CD4-positive, alpha-beta T cell treated with Interleukin-4 for 4 hours (primary cell): ENCODE data around the gene ALG1.
"Not testable (repeated sequence)": the region's sequence is repeated elsewhere in the genome, so short reads cannot be mapped to it uniquely, and the experiment has no call there.

Experiments
- DNase-seq: peaks from one replicate; pipeline ENCODE4 v3.0.0-alpha.2; 2020

ALG1 gene, protein sequence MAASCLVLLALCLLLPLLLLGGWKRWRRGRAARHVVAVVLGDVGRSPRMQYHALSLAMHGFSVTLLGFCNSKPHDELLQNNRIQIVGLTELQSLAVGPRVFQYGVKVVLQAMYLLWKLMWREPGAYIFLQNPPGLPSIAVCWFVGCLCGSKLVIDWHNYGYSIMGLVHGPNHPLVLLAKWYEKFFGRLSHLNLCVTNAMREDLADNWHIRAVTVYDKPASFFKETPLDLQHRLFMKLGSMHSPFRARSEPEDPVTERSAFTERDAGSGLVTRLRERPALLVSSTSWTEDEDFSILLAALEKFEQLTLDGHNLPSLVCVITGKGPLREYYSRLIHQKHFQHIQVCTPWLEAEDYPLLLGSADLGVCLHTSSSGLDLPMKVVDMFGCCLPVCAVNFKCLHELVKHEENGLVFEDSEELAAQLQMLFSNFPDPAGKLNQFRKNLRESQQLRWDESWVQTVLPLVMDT

DNA sequence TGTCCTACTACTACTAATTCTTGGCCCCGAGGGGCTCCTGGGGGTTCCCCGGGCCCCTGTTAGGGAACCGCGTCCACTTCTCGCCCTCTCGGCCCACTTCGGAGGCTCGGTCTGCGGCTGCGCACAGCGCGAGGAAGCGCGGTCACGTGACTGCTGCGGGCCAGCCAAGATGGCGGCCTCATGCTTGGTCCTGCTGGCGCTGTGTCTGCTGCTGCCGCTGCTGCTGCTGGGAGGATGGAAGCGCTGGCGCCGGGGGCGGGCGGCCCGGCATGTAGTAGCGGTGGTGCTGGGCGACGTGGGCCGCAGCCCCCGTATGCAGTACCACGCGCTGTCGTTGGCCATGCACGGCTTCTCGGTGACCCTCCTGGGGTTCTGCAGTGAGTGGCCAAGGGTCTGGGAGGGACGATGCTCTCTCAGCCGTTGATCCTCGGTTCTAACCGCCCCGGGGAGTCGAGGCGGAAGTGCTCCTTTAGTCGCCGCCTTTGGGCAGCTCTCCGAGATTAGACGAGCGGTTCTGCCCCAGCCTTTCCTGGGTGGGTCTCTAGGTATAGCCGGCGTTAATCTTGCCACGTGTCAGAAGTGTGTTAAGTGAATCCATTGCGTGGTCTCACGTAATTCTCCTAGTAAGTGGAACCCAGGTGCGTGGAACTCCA, at the start of gene ALG1:
ALG1 (plus strand) TSS at position 163 of the 653 bp plus-strand sequence; CDS start at position 170, 7 bp downstream.
- DNase-seq, result peak; percentile 89

DNA sequence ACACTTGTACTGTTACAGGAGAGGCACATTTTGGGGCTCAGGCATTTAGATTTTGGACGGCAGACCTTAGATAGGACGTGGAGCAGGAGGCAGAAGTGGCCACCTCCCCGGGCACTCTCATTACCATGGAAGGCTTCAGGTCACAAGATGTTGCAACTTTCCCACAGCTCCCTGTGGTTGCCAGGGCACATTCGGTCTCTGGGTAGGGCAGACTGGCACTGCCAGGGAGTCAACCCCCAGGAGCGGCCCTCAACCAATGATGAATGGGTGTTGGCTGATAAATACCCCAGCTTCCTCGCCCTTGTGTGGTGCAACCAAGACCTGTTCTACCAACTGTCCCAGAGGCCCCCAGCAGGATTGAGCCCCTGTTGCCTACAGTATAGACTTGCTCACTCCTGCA, 49.1 kb upstream of the ALG1 start:
- DNase-seq, result no peak

DNA sequence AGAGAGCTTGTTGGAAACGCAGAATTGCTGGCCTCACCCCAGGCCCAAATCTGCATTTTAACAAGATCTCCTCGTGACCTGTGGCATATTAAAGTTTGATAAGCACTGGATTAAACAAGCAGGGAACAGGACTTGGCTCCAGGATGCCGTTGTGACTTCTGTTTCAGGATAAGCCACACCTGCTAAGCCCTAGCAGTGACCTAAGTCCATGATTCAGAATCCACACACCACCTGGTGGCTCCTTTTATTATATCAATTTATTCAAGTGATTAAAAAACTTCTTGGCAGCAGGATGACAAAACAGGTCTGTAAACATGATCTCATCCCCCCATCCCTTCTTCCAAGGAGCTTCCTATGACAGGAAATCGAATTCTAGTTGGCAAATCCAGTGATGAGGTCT, 47.0 kb upstream of the ALG1 start:
- DNase-seq, result no peak

DNA sequence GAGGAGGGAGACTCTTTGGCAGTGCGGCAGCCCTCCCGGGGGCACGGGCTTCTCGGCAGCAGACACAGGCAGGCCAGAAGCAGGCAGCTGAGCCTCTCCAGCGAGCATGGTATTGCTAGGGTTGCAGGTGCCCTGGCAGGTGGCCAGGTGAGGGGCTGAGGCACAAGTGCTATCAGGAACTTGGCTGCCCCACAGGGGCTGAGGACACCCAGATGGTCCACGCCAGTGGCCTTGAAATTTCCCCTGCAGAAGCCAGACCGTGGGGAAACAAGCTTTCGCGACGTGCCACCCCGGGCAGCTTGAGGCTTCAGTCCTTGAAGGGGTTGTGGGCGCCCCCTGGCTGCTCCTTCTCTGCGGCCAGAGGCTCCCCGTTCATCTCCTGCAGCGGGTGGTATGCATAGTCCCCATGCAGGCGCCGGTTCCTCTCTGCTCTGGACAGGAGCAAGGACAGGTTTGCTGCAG, 46.4 kb upstream of the ALG1 start:
- no peak for DNase-seq

DNA sequence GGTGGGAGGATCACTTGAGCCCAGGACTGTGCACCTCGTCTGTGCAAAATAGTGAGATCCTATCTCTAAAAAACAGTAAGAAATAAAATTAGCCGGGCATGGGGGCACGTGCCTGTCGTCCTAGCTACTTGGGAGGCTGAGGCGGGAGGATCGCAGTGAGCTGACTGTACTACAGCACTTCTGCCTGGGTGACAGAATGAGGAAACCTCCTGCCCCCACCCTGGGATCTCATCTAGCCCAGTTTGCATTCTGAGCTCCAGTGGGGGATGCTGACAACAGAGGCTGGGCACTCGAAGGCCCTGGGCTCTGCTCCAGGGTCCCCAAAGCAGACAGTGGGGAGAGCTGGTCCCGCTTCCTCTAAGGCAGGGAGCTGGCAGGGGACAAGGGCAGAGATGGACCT, 45.0 kb upstream of the ALG1 start:
- DNase-seq, result no peak

DNA sequence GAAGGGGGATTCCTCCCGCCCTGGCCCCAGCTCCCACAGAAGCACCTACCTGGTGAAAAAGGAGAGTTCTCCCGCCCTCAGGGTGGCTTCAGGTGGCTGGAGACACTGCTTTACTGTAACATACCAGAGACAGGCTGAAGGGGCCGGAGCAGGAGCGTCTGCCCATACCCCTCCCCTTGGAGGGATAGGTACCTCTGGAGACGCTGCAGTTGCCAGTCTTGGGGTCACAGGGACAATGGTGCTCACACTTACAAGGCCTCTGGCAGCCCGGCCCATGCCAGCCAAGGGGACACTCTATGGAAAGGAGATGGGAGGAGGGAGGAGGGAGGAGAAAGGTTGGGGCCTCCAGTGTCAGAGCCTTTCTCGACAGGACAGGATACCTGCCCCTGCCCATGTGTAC, 44.6 kb upstream of the ALG1 start:
- no peak for DNase-seq

DNA sequence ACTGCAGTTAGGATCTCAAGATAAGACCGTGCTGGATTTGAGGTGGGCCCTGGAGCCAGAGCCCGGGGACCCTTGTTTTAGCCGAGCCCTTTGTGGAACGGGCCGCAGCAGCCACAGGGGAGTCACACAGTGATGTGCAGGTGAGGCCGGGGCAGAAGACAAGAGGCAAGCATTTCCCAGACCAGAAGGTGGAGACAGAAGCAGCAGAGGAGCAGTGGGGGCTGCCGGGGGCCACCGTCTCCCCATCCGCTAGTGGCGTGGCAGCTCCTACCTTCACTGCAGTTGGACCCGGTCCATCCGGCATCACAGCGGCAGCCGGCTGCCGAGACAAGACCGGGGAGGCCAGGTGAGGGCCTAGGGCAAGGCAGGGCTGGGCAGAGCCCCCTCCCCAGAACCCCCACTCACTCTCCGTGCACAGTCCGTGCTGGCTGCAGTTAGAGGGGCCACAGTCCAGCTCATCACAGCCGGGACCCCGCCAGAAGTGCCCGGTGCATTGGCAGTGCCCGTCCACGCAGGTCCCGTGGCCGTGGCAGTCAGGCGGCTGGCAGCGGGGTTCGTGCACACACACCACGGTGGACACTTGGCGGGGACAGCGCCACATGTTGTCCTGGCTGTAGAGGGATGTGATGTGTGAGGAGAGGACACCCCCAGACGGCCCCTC, 43.9 kb upstream of the ALG1 start:
- DNase-seq, result no peak

DNA sequence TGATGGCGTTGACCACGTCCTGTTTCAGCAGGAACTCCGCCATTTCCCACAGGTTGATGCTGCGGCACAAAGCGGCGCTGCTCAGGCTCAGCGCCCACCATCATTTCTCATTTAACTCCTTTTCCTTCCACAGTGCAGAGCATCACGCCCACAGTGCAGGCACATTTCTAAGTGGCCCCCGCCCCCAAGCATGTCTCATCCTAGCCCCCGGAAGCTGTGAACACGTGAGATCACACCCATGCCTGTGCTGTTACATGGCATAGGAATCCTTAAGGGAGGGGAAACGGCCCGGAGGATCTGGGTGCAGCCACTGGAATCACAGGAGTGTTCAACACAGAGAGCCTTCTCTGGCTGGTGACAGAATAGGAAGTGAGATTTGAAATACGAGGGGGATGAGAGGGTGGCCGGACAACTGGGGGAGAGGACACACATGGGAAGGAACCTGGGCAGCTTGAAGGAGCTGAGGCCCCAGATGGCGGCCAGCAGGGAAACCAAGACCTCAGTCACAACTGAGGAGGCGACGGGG, 42.6 kb upstream of the ALG1 start:
- no peak for DNase-seq

DNA sequence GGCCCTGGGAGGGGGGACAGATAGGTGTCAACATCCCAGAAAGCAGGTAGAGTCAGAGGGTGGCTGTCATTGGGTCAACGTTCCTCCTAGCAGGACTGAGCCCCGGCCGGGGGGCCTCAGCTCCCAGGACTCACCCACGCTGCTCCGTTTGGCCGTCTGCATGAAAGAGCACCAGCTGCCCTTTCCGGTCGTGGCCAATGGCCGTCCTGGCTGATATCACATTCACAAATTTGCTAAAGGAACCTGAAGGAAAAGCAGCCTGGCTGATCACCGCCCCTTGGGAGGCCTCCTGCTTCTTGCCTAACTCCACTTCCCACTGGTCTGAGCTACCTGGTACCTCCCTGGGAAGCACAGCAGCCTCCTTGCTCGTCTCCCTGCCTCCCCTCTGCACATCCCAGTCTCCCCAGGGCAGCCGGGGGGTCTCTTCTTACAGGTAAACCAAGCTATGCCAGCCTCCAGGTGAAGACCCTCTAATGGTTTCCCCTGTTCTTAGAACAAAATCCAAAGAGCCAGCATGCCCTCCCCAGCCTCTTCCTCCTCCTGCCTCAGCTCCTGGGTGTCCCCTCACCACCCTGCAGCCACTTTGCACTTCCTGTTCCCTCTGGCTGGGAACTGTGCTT, 41.3 kb upstream of the ALG1 start:
- no peak for DNase-seq

DNA sequence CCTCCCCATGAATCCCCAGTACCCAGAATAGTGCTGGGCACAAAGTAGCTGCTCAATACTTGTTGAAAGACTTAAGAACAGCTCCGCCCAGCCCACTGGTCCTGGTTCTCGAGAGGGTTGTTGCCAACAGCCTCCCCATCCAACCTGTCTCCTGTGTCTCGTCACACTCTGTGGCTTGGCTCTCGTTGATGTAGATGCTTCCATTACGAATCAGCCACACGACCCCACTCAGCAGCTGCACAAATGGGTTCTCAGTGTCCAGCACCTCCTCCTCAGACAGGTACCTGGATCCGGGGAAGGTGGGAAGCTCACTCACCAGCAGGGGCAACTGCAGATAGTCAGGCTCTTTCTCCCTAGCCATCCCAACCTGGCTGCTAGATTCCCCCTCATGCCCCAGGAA, 40.0 kb upstream of the ALG1 start:
- DNase-seq, result no peak

DNA sequence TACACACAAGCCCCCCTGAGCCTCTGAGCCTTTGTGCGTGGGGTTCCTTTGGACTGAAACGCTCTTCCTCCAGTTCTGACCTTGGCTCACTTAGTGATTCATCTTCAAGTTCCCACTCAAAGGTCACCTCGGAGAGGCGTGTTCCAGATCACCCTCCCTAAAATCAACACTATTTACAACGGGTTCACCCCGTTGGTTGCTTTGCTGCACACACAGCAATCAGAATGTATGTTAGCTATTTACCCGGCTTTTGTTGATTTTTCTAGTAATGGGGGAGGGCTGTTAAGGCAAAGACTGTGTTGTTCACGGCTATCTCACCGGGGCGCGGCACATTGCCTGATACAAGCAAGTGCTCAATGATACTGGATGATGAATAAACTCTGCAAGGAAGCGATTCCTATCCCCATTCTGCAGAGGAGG, 38.9 kb upstream of the ALG1 start:
- no peak for DNase-seq

DNA sequence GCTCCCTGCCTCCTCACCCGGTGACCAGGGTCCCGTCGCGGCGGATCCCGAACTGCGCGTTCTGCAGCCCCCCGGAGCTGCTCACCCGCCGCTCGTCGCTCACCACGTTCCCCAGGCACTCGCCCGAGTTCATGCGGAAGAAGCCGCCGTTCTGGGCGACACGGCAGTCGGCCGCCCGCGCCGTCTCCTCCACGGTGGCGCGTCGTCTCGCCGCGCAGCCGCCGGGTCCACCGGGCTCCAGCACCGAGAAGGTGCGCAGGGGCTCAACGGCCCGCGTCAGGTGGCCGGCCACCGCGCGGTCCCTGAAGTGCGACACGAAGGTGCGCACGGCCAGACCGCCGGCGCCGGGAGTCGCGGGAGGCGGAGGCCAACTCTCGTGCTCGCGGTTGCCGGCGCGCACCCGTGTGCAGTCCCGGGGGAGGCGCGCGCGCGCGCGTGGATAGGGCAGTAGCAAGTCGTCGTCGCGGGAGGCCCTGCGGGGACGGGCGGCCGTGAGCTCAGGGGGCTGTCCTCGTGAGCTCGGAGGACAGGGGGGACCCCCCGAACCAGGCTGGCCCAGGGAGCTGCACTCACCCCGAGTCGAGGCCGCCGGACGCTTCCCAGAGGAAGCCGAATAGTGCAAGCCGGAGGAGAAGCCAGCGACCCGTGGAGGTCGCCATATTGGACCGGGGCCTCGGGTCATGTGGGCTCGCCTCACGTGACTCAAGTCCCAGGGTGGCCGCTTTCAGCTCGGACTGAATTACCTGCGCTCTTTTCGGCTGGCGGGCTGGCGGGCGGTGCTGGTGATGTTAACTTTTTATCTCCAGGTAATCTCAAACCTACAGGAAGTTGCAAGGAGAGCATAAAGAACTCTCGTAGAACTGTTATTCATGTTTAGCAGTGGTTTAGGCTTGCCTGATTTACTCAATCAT, 38.1 kb upstream of the ALG1 start, which contains the start of gene NAGPA:
NAGPA (minus strand) TSS at position 680 of the 911 bp plus-strand sequence; CDS start at position 659, 21 bp downstream.
- peak; percentile 86 for DNase-seq

DNA sequence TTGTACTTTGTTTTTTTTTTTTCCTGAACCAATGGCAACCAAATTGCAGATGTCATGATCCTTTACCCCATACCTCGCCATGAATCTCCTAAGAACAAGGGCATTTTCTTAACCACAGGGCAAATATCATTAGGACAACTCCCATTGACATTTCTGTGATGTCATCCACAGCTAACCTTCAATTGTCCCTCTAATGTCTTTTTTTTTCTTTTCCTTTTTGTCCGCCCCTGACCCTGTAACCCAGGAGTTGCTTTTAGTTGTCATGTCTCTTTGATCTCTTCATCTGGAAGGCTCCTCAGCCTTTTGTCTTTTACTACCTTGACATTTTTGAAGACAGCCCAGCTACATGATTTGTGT, 37.5 kb upstream of the ALG1 start:
- DNase-seq, result no peak

DNA sequence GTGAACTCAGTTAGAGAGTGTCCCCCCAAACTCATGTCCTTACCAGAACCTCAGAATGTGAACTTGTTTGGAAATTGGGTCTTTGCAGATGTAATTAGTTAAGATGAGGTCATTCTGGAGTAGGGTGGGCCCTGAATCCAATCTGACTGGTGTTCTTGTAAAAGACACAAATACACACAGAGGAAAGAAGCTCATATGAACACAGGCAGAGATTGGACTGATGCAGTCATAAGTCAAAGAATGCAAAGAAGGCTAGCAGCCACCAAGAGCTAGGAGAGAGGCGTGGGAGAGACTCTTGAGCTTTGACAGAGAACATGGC, 35.8 kb upstream of the ALG1 start:
- DNase-seq, result no peak

DNA sequence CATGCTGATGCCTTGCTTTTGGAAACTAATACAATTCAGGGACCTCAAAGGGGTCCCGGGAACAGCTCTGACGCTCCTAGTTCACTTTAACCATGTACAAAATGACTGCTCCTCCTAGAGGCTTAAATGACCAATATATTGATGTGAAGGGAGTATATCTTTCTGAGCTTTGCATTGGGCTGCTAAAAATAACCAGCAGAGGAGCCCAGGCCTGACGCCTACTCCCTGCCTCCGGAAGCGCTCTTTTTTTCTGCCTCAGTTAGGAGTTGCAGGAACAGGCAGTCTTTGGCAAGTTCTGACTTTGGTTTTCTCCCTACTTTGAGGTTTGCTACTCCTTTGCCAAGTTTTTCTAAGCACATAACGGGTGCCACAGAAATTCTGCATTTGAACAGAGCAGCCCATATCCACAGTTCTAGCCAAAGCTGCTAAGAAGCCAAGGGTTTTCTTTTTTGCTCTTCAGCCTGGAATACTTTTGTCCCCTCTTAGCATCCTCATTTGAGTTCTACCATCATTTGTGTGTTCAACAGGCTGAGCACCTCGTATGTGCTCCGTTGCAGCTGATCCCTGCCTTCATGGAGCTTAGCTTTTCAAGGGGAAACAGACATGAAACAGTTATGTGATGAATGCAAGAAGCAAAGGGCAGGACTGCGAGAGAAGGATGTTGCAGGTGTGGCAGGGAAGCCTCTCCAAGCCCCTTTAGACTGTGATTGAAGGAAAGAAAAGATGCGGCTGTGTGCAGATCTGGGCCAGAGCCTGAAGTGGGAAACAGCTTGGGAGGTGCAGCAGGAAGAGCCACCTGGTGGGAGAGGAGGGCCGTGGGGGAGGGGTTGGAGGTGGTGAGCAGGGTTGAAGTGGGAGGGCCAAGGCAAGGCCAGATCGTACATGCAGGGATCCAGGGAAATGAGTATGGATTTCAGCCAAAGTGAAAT, 35.2 kb upstream of the ALG1 start:
- no peak for DNase-seq

DNA sequence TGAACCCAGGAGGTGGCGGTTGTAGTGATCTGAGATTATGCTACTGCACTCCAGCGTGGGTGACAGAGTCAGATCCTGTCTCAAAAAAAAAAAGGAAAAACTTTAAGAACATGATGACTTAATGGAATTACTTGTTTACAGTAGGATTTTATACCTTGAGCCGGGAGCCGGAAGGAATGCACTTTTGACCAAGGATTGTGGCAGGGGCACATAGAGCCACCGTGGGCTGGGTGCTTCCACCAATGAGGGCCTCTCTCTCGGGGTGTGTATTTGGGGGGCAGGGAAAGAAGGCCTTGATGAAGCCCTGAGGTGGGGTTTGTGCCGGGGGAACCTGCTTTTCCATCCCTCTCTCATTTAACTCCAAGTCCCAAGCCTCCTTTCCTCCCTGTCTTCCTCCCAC, 31.2 kb upstream of the ALG1 start:
- no peak for DNase-seq

DNA sequence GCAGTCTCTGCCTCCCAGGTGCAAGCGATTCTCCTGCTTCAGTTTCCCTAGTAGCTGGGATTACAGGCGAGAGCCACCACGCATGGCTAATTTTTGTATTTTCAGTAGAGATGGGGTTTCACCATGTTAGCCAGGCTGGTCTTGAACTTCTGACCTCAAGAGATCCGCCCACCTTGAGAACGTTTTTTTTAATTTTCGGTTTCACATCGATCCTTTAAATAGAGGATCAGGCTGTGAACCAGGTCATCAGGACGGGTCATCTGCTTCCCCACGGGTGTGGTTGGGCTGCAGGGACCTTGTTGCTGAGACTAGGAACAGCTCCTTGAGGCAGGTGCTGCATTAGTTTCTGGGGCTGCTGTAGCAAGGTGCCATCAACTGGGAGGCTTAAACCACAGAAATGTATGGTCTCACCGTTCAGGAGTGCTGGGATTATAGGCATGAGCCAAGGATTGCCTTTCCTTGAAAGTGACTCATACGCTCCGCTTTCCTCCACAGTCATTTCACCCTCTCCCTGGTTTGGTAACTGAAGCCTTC, 30.0 kb upstream of the ALG1 start:
- no peak for DNase-seq

DNA sequence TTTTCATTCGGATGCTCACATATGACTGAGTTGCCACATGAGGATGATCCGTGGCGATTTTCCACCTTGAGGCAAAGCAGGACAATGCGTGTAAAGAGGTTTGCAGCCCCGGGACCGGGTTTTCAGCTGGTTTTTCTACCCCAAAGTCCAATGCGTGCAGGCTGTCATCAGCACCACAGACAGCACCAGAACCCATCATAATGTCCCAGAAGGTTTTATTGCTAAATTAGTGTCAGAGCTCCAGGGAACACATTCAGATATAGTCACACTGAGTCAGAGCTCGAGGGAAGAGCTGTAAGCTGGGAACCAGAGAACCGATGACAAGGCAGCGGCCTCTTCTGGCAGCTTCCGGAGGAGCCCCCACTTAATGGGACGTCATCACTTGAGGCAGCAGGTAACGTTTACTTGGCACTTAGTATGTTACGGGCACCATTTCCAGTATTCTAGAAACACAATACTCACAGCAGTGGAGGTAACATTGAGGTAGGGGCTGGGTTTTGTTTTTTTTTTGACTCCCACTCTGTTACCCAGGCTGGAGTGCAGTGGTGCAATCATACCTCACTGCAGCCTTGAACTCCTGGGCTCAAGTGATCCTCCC, 29.0 kb upstream of the ALG1 start:
- DNase-seq, result no peak

DNA sequence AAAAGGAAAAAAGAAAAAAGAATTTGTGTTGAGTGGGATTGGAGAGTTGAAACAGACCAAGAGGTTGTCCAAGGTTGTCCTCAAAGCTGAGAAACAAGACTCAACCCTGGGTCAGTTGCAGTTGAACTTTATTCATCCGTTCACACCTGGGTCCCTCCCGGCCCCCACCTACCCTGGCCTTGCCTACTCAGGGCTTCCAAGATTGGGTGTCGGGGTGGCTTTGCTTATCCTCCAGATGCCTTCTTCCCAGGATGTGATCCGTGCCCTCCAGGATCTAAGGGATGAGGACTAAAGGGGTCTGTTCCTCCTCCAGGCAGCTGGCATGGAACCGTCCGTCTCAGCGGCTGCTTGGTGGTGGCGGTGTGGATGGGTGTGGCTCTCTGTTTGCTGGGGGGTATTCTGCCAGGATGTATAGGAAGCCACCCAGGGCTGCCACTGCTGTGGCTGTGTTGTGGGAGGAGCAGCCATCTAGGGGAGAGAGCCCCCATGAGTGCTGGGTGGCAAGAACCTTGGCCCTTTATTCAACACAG, 27.6 kb upstream of the ALG1 start:
- no peak for DNase-seq

DNA sequence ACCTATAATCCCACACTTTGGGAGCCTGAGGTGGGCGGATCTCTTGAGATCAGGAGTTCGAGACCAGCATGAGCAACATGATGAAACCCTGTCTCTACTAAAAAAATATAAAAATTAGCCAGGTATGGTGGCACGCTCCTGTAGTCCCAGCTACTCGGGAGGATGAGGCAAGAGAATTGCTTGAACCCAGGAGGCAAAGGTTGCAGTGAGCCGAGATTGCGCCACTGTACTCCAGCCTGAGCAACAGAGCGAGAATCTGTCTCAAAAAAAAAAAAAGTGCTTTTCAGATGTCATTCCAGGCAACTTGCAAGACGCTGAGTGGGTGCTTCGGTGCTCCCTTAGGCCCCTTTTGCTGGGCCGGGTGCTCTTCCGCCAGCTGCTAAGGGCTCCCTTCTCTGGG, 27.1 kb upstream of the ALG1 start:
- DNase-seq, result not testable (repeated sequence)
